Epithelial cell of proximal tubule (primary cell): Measurements from ENCODE around the gene LTB. TPM values are rescaled to one million over a fixed set of nuclear protein-coding genes. Genes with fewer than 3 reads are reported as not detected.
A peak's percentile ranks its signal among the peaks of the same experiment; 100 is the strongest.
"Not testable (repeated sequence)": the region's sequence is repeated elsewhere in the genome, so short reads cannot be mapped to it uniquely, and the experiment has no call there.

Experiments
- DNase-seq: peaks from one replicate; pipeline ENCODE4 v3.0.0-alpha.2; 2011; ENCODE audit warnings: low read depth
- H3K4me3 ChIP-seq: 2 replicates; pipeline ENCODE4 v1.5.1; 2011; ENCODE audit warnings: low read depth, mild to moderate bottlenecking, low read length
- total RNA-seq: library from RNA; depleted of rRNA; stranded (reverse); fragments of >200 nt; gene quantifications from 2 replicates; pipeline ENCODE4 v1.2.3, GENCODE V29; 2015
- TF ChIP-seq, protein P1 (sequence below): conservative IDR thresholded peaks from 2 replicates; pipeline ENCODE4 v1.5.1; 2012; ENCODE audit warnings: low read depth, mild to moderate bottlenecking, low read length

The LTB gene
- total RNA-seq, 1 donor from 2014 or later, result 50.8 TPM

DNA sequence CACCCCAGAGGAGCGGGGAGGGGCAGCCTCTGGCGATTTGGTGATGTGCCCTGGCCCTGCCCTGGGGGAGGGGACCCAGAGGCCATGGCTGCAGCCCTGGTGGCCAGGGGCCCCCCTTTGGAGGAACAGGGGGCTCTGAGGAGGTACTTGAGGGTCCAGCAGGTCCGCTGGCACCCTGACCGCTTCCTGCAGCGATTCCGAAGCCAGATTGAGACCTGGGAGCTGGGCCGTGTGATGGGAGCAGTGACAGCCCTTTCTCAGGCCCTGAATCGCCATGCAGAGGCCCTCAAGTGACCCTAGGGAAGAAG is 24.0 kb downstream of the LTB start:
- TF ChIP-seq, protein P1, sequence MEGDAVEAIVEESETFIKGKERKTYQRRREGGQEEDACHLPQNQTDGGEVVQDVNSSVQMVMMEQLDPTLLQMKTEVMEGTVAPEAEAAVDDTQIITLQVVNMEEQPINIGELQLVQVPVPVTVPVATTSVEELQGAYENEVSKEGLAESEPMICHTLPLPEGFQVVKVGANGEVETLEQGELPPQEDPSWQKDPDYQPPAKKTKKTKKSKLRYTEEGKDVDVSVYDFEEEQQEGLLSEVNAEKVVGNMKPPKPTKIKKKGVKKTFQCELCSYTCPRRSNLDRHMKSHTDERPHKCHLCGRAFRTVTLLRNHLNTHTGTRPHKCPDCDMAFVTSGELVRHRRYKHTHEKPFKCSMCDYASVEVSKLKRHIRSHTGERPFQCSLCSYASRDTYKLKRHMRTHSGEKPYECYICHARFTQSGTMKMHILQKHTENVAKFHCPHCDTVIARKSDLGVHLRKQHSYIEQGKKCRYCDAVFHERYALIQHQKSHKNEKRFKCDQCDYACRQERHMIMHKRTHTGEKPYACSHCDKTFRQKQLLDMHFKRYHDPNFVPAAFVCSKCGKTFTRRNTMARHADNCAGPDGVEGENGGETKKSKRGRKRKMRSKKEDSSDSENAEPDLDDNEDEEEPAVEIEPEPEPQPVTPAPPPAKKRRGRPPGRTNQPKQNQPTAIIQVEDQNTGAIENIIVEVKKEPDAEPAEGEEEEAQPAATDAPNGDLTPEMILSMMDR, result no peak
- no peak overlapping the region for H3K4me3 ChIP-seq
- no peak for DNase-seq

GRCh38 chr6:31557443-31558317 is 24.5 kb downstream of the LTB start:
- H3K4me3 ChIP-seq, result no peak overlapping the region
- TF ChIP-seq, protein P1, result no peak
- no peak for DNase-seq

GRCh38 chr6:31556307-31556706 is 25.9 kb downstream of the LTB start:
- no peak for DNase-seq
- no peak overlapping the region for H3K4me3 ChIP-seq
- TF ChIP-seq, protein P1, result no peak

DNA sequence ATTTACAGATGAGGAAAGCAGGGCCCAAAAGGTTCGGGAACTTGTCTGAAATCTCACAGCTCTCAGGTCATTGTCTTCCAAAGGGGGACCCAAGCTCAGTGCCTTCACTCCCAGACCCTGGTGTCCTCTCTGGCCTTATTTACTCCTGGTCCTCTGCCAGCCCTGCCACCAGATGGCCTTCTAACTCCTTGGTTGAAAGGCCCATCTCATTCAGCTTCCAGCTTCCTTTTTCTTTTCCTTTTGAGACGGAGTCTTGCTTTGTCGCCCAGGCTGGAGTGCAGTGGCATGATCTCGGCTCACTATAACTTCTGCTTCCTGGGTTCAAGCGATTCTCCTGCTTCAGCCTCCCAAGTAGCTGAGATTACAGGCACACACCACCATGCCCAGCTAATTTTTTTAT is 30.9 kb downstream of the LTB start:
- TF ChIP-seq, protein P1, result peak; percentile 71
- DNase-seq, H3K4me3 ChIP-seq: not testable (repeated sequence)

- H3K4me3 ChIP-seq, result peak overlapping the region; percentile 65
- no peak for DNase-seq
- TF ChIP-seq, protein P1, result no peak
These were observed 33.7 kb downstream of the LTB start for GRCh38 chr6:31548544-31548873.

DNA sequence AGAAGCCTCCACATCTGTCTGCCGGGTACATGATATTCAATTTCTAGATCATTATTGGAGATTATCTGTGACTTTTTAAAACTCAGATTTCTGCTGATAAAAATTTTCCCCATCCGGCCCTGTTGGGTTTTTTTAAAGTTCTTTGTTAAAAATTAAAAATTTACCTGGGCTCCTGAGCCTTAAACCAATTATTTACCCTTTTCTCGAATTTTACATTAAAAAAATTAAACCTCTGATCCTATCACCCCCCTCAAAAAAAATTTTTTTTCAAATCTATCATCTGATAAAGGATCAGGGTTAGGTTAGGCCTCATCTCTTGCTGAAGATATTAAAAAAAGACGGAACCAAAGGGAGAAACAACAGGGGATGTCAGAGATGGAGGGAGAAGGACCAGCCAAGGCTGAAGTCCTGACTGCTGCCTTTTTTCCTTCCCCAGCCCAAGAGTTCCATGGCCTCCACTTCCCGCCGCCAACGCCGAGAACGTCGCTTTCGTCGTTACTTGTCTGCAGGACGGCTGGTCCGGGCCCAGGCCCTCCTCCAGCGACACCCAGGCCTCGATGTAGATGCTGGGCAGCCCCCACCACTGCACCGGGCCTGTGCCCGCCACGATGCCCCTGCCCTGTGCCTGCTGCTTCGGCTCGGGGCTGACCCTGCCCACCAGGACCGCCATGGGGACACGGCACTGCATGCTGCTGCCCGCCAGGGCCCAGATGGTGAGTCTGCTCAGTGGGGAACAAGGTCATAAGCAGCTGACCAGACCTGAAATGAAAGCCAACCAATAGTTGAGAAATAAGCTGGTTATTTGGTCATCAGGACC is 34.3 kb downstream of the LTB start:
- peak overlapping the region; percentile 65 for H3K4me3 ChIP-seq
- DNase-seq, result no peak
- TF ChIP-seq, protein P1, result no peak
